ENCODE results near the gene FRYL.

The FRYL gene

GRCh38 chr4:48470137-48470536 lies 309.9 kb downstream of the FRYL start:
- DNase-seq (ENCODE audit: low read depth in 1 of 2, low spot score in 1 of 2), result no peak
- H3K27me3 ChIP-seq (ENCODE audit: insufficient read depth, poor library complexity, severe bottlenecking), result no peaks in the 10 kb centered on the region
- H3K4me3 ChIP-seq (replicated peaks; ENCODE audit: insufficient read depth, low read length), result no peak overlapping the region
- no peak overlapping the region for H3K27ac ChIP-seq (replicated peaks)
- no peak for TF ChIP-seq POLR2AphosphoS5 (IDR thresholded peaks at IDR 0.05; ENCODE audit: low read depth)
- TF ChIP-seq CTCF (IDR thresholded peaks at IDR 0.05; ENCODE audit: insufficient read depth, low read length), result no peak
- no peak for TF ChIP-seq GABPA (IDR thresholded peaks at IDR 0.05; ENCODE audit: low read depth)
- no peak for TF ChIP-seq SPI1 (IDR thresholded peaks at IDR 0.05; ENCODE audit: borderline replicate concordance, low read depth)
- TF ChIP-seq REST (IDR thresholded peaks at IDR 0.05; ENCODE audit: insufficient replicate concordance, low read depth), result no peak

GRCh38 chr4:48467891-48468290 lies 312.2 kb downstream of the FRYL start:
- no peak overlapping the region for H3K27ac ChIP-seq (replicated peaks)
- no peaks in the 10 kb centered on the region for H3K27me3 ChIP-seq (ENCODE audit: insufficient read depth, poor library complexity, severe bottlenecking)
- no peak for TF ChIP-seq CTCF (IDR thresholded peaks at IDR 0.05; ENCODE audit: insufficient read depth, low read length)
- no peak for TF ChIP-seq SPI1 (IDR thresholded peaks at IDR 0.05; ENCODE audit: borderline replicate concordance, low read depth)
- TF ChIP-seq GABPA (IDR thresholded peaks at IDR 0.05; ENCODE audit: low read depth), result no peak
- TF ChIP-seq REST (IDR thresholded peaks at IDR 0.05; ENCODE audit: insufficient replicate concordance, low read depth), result no peak
- no peak overlapping the region for H3K4me3 ChIP-seq (replicated peaks; ENCODE audit: insufficient read depth, low read length)
- no peak for DNase-seq (ENCODE audit: low read depth in 1 of 2, low spot score in 1 of 2)

- Histone ChIP-seq H3K4me3 (replicated peaks; ENCODE audit: insufficient read depth, low read length) (no peak overlapping the region), H3K27me3 (ENCODE audit: insufficient read depth, poor library complexity, severe bottlenecking) (no peaks in the 10 kb centered on the region), H3K27ac (replicated peaks) (no peak overlapping the region)
- TF ChIP-seq POLR2AphosphoS5 (IDR thresholded peaks at IDR 0.05; ENCODE audit: low read depth) (no peak), CTCF (IDR thresholded peaks at IDR 0.05; ENCODE audit: insufficient read depth, low read length) (no peak), GABPA (IDR thresholded peaks at IDR 0.05; ENCODE audit: low read depth) (no peak), REST (IDR thresholded peaks at IDR 0.05; ENCODE audit: insufficient replicate concordance, low read depth) (no peak), SPI1 (IDR thresholded peaks at IDR 0.05; ENCODE audit: borderline replicate concordance, low read depth) (no peak)
- DNase-seq (ENCODE audit: low read depth in 1 of 2, low spot score in 1 of 2), result no peak
Measured at GRCh38 chr4:48467442-48467841, 312.6 kb downstream of the FRYL start.
